K562 (cell line): Measurements from ENCODE around the gene MMP24OS. TPM values are rescaled to one million over a fixed set of nuclear protein-coding genes. Genes with fewer than 3 reads are reported as not detected.

Experiments
- CEBPG ChIP-seq, 3 experiments: fragments of 200-800 bp in 1 of 3; sonication (Bioruptor generic) in 1 of 3; sonication (generic) in 1 of 3; formaldehyde crosslinking in 1 of 3; IDR thresholded peaks in 2 of 3; conservative IDR thresholded peaks in 1 of 3; 2 replicates each; pipeline versions ENCODE4 v1.6.1 to v1.8.0; 2016 to 2022; ENCODE audit warnings: missing compliant biosample characterization in 2 of 3, missing genetic modification characterization in 2 of 3, mild to moderate bottlenecking in 1 of 3, missing genetic modification reagents in 1 of 3
- FUS ChIP-seq: fragments of 200-400 bp; formaldehyde crosslinking; optimal IDR thresholded peaks from 2 replicates; pipeline ENCODE3; 2017; ENCODE audit warnings: low read depth, low read length
- JUND ChIP-seq, 2 experiments: IDR thresholded peaks; 2 replicates in 1 of 2; 3 replicates in 1 of 2; pipeline ENCODE4 v1.6.1; 2011; ENCODE audit warnings: borderline replicate concordance in 2 of 2, low read depth in 2 of 2, low read length in 2 of 2, improper control_type of control experiment in 1 of 2, missing biosample characterization in 1 of 2, missing genetic modification characterization in 1 of 2, missing genetic modification reagents in 1 of 2
- KAT7 ChIP-seq: sonication (generic); formaldehyde crosslinking; IDR thresholded peaks from 2 replicates; pipeline ENCODE4 v1.8.0; 2022; ENCODE audit warnings: missing genetic modification reagents, mild to moderate bottlenecking, borderline replicate concordance
- KLF10 ChIP-seq: fragments of 250-450 bp; sonication (Bioruptor Pico); IDR thresholded peaks from 2 replicates; pipeline ENCODE4 v1.6.1; 2021; ENCODE audit warnings: matching md5 sums
- KLF6 ChIP-seq: fragments of 250-450 bp; sonication (Bioruptor Pico); IDR thresholded peaks from 2 replicates; pipeline ENCODE4 v1.4.0; 2020; ENCODE audit warnings: mild to moderate bottlenecking, moderate library complexity, borderline replicate concordance
- MIER1 ChIP-seq: fragments of 450-650 bp; IDR thresholded peaks from 2 replicates; pipeline ENCODE4 v1.6.1; 2016; ENCODE audit warnings: antibody characterized with exemption, mild to moderate bottlenecking, low read depth
- MTA2 ChIP-seq: fragments of 450-650 bp; IDR thresholded peaks from 2 replicates; pipeline ENCODE4 v1.6.1; 2016; ENCODE audit warnings: low read depth
- U2AF1 ChIP-seq: fragments of 200-400 bp; formaldehyde crosslinking; optimal IDR thresholded peaks from 2 replicates; pipeline ENCODE3; 2017; ENCODE audit warnings: mild to moderate bottlenecking, low read depth, low read length, moderate library complexity
- ZBTB12 ChIP-seq: fragments of 250-450 bp; sonication (Bioruptor Pico); IDR thresholded peaks from 2 replicates; pipeline ENCODE4 v1.4.0; 2020
- ZBTB2 ChIP-seq: fragments of 450-650 bp; IDR thresholded peaks from 2 replicates; pipeline ENCODE4 v1.6.1; 2016; ENCODE audit warnings: antibody characterized with exemption
- ZFP30 ChIP-seq: fragments of 250-450 bp; sonication (Bioruptor Pico); IDR thresholded peaks from 2 replicates; pipeline ENCODE4 v1.8.0; 2022; ENCODE audit warnings: moderate library complexity, mild to moderate bottlenecking, inconsistent platforms, borderline replicate concordance
- ZFP91 ChIP-seq: sonication (generic); formaldehyde crosslinking; IDR thresholded peaks from 2 replicates; pipeline ENCODE4 v1.8.0; 2022; ENCODE audit warnings: mild to moderate bottlenecking, missing genetic modification reagents
- ZNF12 ChIP-seq: sonication (generic); formaldehyde crosslinking; IDR thresholded peaks from 2 replicates; pipeline ENCODE4 v1.4.0; 2020; ENCODE audit warnings: mild to moderate bottlenecking, missing genetic modification reagents
- ZNF277 ChIP-seq: fragments of 250-450 bp; sonication (Bioruptor Pico); IDR thresholded peaks from 2 replicates; pipeline ENCODE4 v1.8.0; 2022; ENCODE audit warnings: inconsistent platforms, mild to moderate bottlenecking, moderate library complexity, borderline replicate concordance
- ZNF668 ChIP-seq: fragments of 250-450 bp; sonication (Bioruptor Pico); IDR thresholded peaks from 2 replicates; pipeline ENCODE4 v1.8.0; 2022; ENCODE audit warnings: mild to moderate bottlenecking, inconsistent platforms
- polyA plus RNA-seq, 8 experiments: library from polyadenylated mRNA; depleted of rRNA in 4 of 8; stranded (reverse) in 5 of 8; unstranded in 3 of 8; fragments of >200 nt; fragmentation: Nextera tagmentation in 2 of 8; fragmentation: Illumina TruSeq in 1 of 8; extraction: Ambion mirVana in 2 of 8; extraction: Trizol in 1 of 8; gene quantifications; 2 replicates each; pipeline versions ENCODE4 v1.2.1 to v1.2.3, GENCODE V29; 2011 to 2014; ENCODE audit warnings: inconsistent platforms in 1 of 8, missing spikeins in 1 of 8
- total RNA-seq, 7 experiments: library from RNA; depleted of rRNA in 6 of 7; stranded (reverse); fragments of >200 nt in 6 of 7; fragmentation: Illumina TruSeq in 2 of 7; extraction: Trizol in 2 of 7; gene quantifications; 2 replicates each; pipeline versions ENCODE4 v1.2.1 to v1.2.3, GENCODE V29; 2011 to 2021; ENCODE audit warnings: low replicate concordance in 1 of 7

Gene MMP24OS
- total and polyA plus RNA-seq, 9 of the 15 experiments (the other 6 are each of a cell fraction or from before 2014, with no cell fraction given): 0.92 to 41.5 (median 11.4) TPM

- no peak; the same call in 1 of the 2 replicates for TF ChIP-seq ZBTB2
- no peak for TF ChIP-seq ZNF668 (CRISPR knock-in tag)
- TF ChIP-seq KLF10: no peak
- TF ChIP-seq ZBTB12 (CRISPR knock-in tag): no peak
- no peak for TF ChIP-seq ZFP91
- TF ChIP-seq MIER1: no peak
- no peak for TF ChIP-seq U2AF1
- no peak for TF ChIP-seq MTA2
- TF ChIP-seq ZNF277 (CRISPR knock-in tag): no peak
- no peak for TF ChIP-seq CEBPG (CRISPR knock-in tag; IDR thresholded peaks at IDR 0.05)
- TF ChIP-seq CEBPG (tag; conservative IDR thresholded peaks at IDR 0.05 in 1 of 2, IDR thresholded peaks at IDR 0.05 in 1 of 2): no peak
- TF ChIP-seq FUS: peak; percentile 33
- TF ChIP-seq ZFP30: no peak
- TF ChIP-seq JUND (IDR thresholded peaks at IDR 0.05; ENCODE audit: borderline replicate concordance, low read depth, low read length): 0 out of 2 replicates have a peak, but pooled peaks have one; percentile 23
- no peak; the same call in 2 of the 3 replicates for TF ChIP-seq JUND (tag; IDR thresholded peaks at IDR 0.05; ENCODE audit: borderline replicate concordance, low read depth, low read length)
- 0 out of 2 replicates have a peak, but pooled peaks have one; percentile 32 for TF ChIP-seq KLF6 (CRISPR knock-in tag)
- TF ChIP-seq KAT7 (CRISPR knock-in tag): no peak
- no peak for TF ChIP-seq ZNF12 (CRISPR knock-in tag)
These were observed at the start of gene MMP24OS (continued) for GRCh38 chr20:35277531-35278395.
